Lower lobe of right lung (tissue), 2 donors: Measurements from ENCODE around the gene MAP2. TPM values are rescaled to one million over a fixed set of nuclear protein-coding genes. Genes with fewer than 3 reads are reported as not detected.

Experiments
- ATAC-seq, 2 donors: fragments of 200-7000 bp; cut with Tn5 transposase; one replicate each; pipeline ENCODE4 v1.9.1; 2020 to 2022; ENCODE audit warnings: mild to moderate bottlenecking in 2 of 2, moderate library complexity in 2 of 2
- DNase-seq: peaks from one replicate; pipeline ENCODE4 v3.0.0-alpha.2; 2020
- H3K27ac ChIP-seq: fragments of 200-600 bp; one replicate; pipeline ENCODE4 v1.8.0; 2022
- H3K27me3 ChIP-seq: fragments of 200-600 bp; one replicate; pipeline ENCODE4 v1.8.0; 2022; ENCODE audit warnings: low read depth
- H3K36me3 ChIP-seq: fragments of 200-600 bp; one replicate; pipeline ENCODE4 v1.8.0; 2022; ENCODE audit warnings: mild to moderate bottlenecking
- H3K4me1 ChIP-seq: fragments of 200-600 bp; one replicate; pipeline ENCODE4 v1.8.0; 2022
- H3K4me3 ChIP-seq: fragments of 200-600 bp; one replicate; pipeline ENCODE4 v1.8.0; 2022; ENCODE audit warnings: mild to moderate bottlenecking
- H3K9me3 ChIP-seq: fragments of 200-600 bp; one replicate; pipeline ENCODE4 v1.8.0; 2022
- intact Hi-C: fragments of 100-400 bp; cut with DNase I; formaldehyde crosslinking; loops from one replicate; pipeline ENCODE4 v1.11.0; 2022
- total RNA-seq: library from RNA; stranded (reverse); fragmentation: NEBNext Ultra II Directional; extraction: Animal tissue kit (Norgen Biotek cat#: 25700); gene quantifications from one replicate; pipeline ENCODE4 v1.2.1, GENCODE V29; 2021
- TF ChIP-seq, protein P1 (sequence below): fragments of 200-600 bp; IDR thresholded peaks from one replicate; pipeline ENCODE4 v1.8.0; 2022; ENCODE audit warnings: antibody characterized with exemption, mild to moderate bottlenecking
- donor health status: DM: no; HTN: yes; CAD: no; lungs with severe emphysema.

MAP2 gene
- total RNA-seq, 1 donor from 2014 or later, result 22.6 TPM

DNA sequence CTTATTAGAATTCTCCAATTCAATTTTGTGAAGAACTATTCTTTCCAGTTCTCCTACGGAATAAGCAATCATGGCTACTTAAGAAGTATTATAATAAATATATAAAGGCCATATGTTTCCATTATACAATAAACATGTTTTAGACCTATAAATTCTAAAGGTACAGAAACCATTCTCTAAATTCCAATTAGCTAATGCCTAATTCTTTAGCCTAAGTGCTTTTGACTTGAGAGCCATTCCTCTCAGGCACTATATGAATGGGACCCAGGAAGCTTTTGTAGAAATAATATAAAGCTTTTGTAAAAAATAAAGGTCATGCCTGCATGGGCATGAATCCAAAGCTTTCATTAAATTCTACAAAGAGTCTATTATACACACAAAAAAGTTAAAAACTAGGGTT lies 186.8 kb downstream of the MAP2 start:
- intact Hi-C loops, result no loop called here
- TF ChIP-seq, protein P1, sequence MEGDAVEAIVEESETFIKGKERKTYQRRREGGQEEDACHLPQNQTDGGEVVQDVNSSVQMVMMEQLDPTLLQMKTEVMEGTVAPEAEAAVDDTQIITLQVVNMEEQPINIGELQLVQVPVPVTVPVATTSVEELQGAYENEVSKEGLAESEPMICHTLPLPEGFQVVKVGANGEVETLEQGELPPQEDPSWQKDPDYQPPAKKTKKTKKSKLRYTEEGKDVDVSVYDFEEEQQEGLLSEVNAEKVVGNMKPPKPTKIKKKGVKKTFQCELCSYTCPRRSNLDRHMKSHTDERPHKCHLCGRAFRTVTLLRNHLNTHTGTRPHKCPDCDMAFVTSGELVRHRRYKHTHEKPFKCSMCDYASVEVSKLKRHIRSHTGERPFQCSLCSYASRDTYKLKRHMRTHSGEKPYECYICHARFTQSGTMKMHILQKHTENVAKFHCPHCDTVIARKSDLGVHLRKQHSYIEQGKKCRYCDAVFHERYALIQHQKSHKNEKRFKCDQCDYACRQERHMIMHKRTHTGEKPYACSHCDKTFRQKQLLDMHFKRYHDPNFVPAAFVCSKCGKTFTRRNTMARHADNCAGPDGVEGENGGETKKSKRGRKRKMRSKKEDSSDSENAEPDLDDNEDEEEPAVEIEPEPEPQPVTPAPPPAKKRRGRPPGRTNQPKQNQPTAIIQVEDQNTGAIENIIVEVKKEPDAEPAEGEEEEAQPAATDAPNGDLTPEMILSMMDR, result no peak

DNA sequence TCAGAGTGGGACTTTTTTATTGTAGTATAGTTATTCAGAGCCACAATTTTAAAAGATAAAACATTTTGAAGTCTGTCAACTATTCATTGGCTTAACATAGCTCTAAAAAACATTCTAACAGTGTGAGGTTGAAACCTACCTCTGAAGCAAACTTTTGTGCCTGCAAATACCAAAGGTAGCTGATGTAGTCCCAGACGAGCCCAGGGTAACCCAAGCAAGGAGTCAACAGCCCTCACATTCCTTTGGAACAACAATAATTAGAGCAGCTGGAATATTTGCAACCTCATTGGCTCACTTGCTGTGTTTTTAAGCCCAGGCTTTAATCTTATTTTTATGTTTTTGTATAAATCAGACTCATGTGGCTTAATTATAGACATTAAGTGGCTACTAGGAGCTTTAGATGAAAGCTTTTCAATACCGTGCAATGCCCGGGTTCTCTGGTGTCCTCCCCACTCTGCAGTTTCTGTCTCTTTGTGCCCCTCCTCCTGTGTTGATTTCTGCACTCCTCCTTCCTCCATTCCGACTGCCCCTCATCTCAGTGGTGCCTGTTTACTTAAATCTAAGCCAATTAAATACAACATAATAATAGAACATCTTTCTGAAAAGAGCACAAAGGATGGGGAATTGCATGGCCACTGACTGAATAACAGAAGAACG lies 189.9 kb downstream of the MAP2 start:
- H3K27me3 ChIP-seq, result no peaks in the 10 kb centered on the region
- H3K4me1 ChIP-seq, result no peaks in the 10 kb centered on the region
- TF ChIP-seq, protein P1, result no peak
- intact Hi-C loops, result no loop called here
- H3K9me3 ChIP-seq, result no peaks in the 10 kb centered on the region
- DNase-seq (no peak), ATAC-seq (no peak)
- H3K27ac ChIP-seq, result no peak overlapping the region
- H3K36me3 ChIP-seq, result no peaks in the 10 kb centered on the region
- no peak overlapping the region for H3K4me3 ChIP-seq

More for the DNA sequence above, 186.8 kb downstream of the MAP2 start:
- ATAC-seq (no peak), DNase-seq (no peak)
- Histone ChIP-seq H3K4me1 (no peaks in the 10 kb centered on the region), H3K27ac (no peak overlapping the region), H3K4me3 (no peak overlapping the region), H3K9me3 (no peaks in the 10 kb centered on the region), H3K36me3 (no peaks in the 10 kb centered on the region), H3K27me3 (no peaks in the 10 kb centered on the region)

DNA sequence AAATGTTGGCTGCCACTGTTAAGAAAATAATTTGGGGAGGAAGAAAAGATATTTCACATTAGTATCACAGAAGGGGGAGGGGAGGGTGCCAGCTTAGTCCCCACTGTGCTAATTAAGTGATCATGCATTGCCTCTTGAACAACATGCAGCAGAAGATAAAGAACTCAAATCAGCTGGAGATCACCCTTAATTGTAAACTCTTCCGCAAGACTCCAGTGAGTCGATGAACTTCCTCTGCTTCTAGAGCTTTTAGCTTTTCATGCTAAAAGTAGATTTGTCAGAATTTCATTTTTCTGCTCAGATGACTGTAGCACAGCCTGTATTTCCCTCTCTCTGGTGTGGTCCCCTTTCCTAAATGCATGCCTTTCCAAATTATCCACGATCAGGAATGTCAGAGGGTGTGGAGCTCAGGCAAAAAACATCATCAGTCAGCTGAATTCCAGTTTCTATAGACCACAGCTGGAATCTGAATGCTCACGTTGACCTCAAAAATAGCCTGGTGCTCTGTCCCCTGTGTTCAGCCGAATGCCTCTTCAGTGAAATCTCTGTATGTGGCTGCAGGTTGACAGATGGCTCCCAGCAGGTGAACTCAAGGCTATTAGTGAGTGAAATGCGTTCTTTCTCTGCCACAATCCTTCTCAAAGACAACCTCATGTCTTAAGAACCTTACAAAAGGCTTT lies 191.0 kb downstream of the MAP2 start:
- TF ChIP-seq, protein P1, result no peak
- intact Hi-C loops, result no loop called here
- no peak for ATAC-seq

DNA sequence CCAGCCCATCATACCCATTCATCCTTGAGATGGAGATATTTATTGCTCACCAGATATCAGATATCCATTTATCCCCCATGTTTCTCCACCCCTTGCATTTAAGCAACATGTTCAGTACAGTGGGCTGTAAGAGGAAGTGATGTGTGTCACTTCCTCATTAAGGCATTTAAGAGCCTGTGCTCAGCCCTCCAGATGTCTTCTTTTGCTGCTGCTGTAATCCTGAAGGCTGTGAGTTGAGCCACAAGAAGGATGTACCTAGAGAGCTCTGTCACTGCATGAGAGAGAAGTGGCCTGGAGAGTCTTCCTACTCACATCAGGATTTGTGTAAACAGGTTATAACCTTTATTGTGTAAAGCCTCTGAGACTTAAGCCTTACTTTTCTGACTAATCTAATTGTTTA lies 195.9 kb downstream of the MAP2 start:
- DNase-seq, result no peak
- H3K9me3 ChIP-seq, result no peaks in the 10 kb centered on the region
- H3K4me3 ChIP-seq, result no peak overlapping the region
- no peaks in the 10 kb centered on the region for H3K27me3 ChIP-seq
- no peaks in the 10 kb centered on the region for H3K4me1 ChIP-seq
- TF ChIP-seq, protein P1, result no peak
- intact Hi-C loops, result no loop called here
- H3K36me3 ChIP-seq, result no peaks in the 10 kb centered on the region
- ATAC-seq, result peak; percentile 29 to 46
- H3K27ac ChIP-seq, result no peak overlapping the region

More for the DNA sequence above, 191.0 kb downstream of the MAP2 start:
- Histone ChIP-seq H3K27me3 (no peaks in the 10 kb centered on the region), H3K36me3 (no peaks in the 10 kb centered on the region), H3K4me1 (no peaks in the 10 kb centered on the region), H3K4me3 (no peak overlapping the region), H3K9me3 (no peaks in the 10 kb centered on the region), H3K27ac (no peak overlapping the region)
- DNase-seq, result no peak

DNA sequence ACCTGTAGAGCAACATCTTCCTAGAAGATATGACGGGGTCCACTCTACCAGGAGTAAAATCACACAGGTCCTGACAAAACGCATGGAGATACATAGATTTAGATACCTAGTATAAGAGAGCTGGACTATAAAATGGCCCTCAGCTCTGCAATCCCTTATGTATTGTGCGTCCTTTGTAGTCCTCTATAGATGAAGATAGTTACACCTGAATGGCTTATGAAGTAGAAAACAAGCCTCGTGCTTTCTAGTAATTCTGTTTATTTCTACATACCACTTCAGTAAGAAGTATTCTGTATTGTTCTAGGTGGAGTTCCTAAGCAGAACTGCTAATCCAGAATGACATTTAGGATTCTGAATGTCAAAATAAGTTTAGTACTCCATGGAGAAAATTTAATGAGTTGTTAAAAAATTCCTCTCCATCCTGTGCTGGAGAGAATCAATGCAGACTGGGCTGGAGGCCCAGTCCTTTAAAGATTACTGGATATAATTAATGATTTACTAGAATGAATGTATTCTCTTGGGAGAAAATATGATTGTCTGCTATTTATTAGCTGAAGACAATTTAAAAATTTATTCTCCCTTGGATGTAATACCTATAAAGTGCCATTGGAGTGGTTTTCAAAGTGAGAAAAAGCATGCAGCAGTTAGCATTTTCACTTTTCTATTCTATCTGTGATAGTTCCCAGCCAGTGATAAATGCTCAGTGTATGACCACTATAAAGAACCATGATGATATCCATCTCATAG lies 200.5 kb downstream of the MAP2 start:
- Histone ChIP-seq H3K4me3 (no peak overlapping the region), H3K27ac (no peak overlapping the region), H3K27me3 (no peaks in the 10 kb centered on the region), H3K9me3 (no peaks in the 10 kb centered on the region), H3K4me1 (no peaks in the 10 kb centered on the region), H3K36me3 (no peaks in the 10 kb centered on the region)
- TF ChIP-seq, protein P1, result no peak
- intact Hi-C loops, result no loop called here
- DNase-seq, result no peak
- no peak for ATAC-seq
